Activated CD4-positive, CD25-positive, alpha-beta regulatory T cell treated with anti-CD3 and anti-CD28 coated beads, Interleukin-2, amount 50 U/mL, for 72 hours (primary cell): ENCODE results near the gene MZT2B.
"Not testable (repeated sequence)": the region's sequence is repeated elsewhere in the genome, so short reads cannot be mapped to it uniquely, and the experiment has no call there.

Source experiments
- DNase-seq: peaks from one replicate; pipeline ENCODE4 v3.0.0; 2021

Gene MZT2B

DNA sequence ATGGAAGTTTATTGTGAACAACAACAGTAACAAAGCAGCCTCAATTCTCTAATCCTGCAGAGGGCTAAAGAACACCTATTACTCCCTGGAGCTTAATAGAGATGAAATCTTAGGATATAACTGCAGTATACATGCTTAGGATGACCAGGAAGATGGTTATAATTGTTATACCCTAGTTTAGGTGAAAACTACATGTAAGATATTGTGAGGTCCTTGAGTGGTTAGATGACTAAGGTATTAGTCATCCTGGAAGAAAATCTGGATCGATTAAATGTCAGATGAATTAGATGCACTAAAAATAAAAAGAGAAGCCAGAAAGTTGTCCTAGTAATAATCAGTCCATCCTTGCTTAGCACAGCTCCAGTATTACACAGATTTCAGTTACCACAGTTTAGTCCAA is 38.4 kb downstream of the MZT2B start:
- DNase-seq = not testable (repeated sequence)

DNA sequence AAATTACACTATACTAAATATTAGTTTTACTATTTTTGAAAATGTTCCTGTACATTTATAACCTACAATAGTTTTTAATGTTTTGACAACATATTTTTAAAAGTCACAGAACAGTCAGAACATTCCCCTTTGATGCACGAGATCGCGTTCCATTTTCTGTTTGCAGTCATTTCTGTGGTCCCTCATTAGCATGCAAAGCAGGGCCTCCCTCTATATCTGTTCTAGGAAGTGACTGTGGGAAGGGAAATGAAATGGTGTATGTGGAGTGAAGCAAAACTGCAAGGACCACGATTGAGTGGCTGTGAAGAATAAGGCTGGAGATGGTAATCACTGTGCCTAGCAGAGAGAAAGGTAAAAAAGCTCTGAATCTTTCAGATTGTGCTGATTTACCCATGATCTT is 40.5 kb downstream of the MZT2B start:
- not testable (repeated sequence) for DNase-seq

DNA sequence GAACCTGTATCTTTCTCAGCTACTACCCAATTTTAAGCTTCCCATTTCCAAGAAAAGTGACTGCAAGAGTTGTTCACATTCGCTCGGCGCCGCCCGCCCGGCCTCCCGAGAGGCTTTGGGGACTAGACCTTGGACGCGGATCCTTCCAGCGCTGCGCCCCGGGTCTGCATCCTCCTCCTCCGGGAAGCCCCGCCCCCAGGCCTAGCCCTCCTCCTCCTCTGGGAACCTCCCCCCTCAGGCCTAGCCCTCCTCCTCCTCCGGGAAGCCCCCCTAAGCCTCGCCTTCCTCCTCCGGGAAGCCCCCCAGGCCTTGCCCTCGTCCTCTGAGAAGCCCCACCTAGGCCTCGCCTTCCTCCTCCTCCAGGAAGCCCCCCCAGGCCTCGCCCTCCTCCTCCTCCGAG is 45.9 kb downstream of the MZT2B start:
- not testable (repeated sequence) for DNase-seq

DNA sequence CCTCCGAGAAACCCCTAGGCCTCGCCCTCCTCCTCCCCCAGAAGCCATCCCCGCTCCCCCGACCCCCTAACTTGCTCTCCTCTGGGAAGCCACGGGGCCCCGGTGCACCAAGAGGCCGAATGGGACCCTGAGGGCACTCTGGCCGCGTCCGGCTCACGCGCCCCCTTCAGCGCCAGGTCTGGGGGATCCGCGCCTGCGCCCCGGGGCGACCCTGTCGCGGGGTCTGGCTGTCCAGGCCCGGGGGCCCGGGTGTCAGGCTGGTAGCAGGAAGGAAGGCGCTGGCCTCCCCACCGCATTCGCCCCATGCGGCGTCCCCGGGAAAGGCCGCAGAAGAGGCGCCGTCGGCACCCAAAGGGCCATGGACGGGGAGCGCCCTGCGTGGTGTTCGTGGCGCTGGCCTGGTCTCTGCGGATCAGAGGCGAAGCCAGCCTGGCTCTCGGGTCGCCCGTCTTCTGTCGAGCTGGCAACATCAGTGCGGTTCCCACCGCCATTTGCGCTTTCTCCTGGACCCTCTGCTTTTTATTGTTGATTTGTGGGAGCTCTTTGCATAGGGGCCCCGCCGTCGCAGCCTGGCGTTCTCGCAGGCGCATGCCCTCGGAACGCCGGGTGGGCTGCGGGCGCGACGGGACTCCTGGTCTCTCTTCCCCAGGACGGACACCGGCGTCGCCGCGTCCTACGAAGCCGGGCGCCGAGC is 46.6 kb downstream of the MZT2B start:
- not testable (repeated sequence) for DNase-seq

DNA sequence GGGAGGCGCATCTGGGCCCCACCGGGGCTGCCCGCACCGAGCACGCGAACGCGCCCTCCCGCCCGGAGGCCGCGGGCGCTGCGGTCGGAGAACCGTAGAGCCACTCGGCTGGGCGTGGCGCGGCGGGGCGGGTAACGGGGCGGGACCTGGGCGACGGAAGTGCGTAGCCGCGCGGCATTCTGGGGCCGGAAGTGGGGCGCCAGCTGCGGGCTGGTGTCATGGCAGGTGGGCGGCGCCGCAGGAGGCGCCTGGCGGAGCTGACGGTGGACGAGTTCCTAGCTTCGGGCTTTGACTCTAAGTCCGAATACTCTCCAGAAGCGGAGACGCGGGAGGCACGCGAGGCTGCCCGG is 47.1 kb downstream of the MZT2B start:
- peak; percentile 37 for DNase-seq

DNA sequence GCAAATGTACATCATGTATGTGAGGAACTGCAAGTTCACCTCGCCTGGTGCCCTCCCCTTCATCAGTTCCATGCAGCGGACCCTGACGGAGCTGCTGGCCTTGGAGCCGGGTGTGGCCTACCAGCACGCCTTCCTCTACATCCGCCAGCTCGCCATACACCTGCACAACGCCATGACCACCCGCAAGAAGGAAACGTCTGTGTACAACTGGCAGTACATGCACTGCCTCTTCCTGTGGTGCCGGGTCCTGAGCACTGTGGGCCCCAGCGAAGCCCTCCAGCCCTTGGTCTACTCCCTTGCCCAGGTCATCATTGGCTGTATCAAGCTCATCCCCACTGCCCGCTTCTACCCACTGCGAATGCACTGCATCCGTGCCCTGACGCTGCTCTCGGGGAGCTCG is 48.3 kb downstream of the MZT2B start:
- not testable (repeated sequence) for DNase-seq

DNA sequence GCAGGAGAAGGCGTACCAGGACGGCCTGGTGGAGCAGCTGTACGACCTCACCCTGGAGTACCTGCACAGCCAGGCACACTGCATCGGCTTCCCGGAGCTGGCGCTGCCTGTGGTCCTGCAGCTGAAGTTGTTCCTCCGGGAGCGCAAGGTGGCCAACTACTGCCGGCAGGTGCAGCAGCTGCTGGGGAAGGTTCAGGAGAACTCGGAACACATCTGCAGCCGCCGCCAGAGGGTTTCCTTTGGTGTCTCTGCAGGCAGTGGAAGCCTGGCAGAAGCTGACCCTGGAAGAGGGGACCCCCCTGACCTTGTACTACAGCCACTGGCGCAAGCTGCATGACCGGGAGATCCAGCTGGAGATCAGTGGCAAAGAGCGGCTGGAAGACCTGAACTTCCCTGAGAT is 48.8 kb downstream of the MZT2B start:
- not testable (repeated sequence) for DNase-seq

DNA sequence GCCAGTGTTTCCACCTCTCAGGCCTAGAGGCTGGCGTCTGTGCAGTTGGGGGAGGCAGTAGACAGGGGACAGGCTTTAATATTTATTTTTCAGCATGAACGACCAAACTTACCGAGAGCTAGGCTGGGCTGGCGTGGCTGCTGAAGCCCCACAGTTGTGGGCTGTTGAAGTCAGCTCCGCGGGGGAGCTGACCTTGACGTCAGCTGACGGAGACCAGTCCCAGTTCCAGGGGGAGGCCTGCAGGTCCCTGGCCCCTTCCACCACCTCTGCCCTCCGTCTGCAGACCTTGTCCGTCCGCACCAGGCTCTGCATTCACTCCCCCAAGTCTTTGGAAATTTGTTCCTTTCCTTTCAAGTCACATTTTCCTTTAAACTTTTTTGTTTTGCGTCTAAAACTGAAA is 49.6 kb downstream of the MZT2B start:
- no peak for DNase-seq

DNA sequence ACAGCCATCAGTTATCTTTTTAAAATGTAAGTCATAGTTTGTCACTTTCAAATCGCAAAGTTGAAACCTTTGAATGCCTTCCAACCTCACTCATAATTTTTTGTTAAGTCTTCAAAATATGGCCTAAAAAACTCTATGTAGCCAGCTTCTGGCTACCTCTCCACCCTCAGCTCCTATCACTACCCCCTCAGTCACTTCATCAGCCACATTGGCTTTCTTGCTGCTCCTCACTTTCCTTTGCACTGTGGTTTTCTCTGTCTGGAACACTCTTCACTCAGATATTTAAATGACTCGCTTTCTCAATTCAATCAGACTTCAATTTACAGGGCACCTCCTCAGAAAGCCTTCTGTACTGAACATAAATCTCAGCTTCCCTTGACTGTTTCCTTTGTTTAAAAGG is 51.0 kb downstream of the MZT2B start:
- DNase-seq = not testable (repeated sequence)

DNA sequence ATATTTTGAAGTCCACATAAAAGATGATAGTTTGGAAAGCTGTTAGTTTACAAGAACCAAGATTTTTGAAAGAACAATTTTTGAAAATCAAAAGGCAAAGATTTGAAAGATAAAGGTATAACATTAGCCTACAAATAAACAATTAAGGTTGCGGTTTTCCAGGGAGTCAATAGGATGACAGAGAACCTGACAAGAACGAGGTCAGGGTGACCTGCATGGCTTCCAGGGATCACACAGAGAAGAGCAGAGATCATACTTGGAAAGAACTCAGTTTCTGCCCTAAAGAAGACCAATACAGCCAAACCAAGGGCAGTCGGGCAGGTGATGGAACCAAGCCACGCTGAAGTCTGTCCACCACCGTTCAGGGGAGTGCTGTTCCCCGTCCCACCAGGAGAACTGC is 57.5 kb downstream of the MZT2B start:
- DNase-seq = not testable (repeated sequence)
